BE2C (cell line): Measurements from ENCODE around the gene SLC44A3.

Source experiments
- DNase-seq: peaks from one replicate; pipeline ENCODE4 v3.0.0-alpha.2; 2020
- H3K27me3 ChIP-seq: fragments of 250-450 bp; sonication (Bioruptor Pico); 2 replicates; pipeline ENCODE4 v1.5.1; 2020; ENCODE audit warnings: mild to moderate bottlenecking
- H3K36me3 ChIP-seq: fragments of 250-450 bp; sonication (Bioruptor Pico); 2 replicates; pipeline ENCODE4 v1.5.1; 2020; ENCODE audit warnings: mild to moderate bottlenecking
- H3K4me1 ChIP-seq: fragments of 250-450 bp; sonication (Bioruptor Pico); 2 replicates; pipeline ENCODE4 v1.5.1; 2020
- H3K4me3 ChIP-seq: 2 replicates; pipeline ENCODE4 v1.5.1; 2011; ENCODE audit warnings: low read depth, low read length
- H3K9me3 ChIP-seq: fragments of 250-450 bp; sonication (Bioruptor Pico); 2 replicates; pipeline ENCODE4 v1.5.1; 2020
- CTCF ChIP-seq: IDR thresholded peaks from 2 replicates; pipeline ENCODE4 v1.5.1; 2012; ENCODE audit warnings: mild to moderate bottlenecking, low read depth, low read length

SLC44A3 gene

GRCh38 chr1:94894630-94895029 lies 74.5 kb downstream of the SLC44A3 start:
- Histone ChIP-seq H3K9me3 (no peaks in the 10 kb centered on the region), H3K4me3 (no peak overlapping the region), H3K4me1 (no peaks in the 10 kb centered on the region), H3K27me3 (no peaks in the 10 kb centered on the region), H3K36me3 (peaks cover 16% of the 10 kb centered on the region)
- no peak for TF ChIP-seq CTCF
- no peak for DNase-seq

GRCh38 chr1:94895518-94895917 lies 75.4 kb downstream of the SLC44A3 start:
- Histone ChIP-seq H3K27me3 (no peaks in the 10 kb centered on the region), H3K4me1 (no peaks in the 10 kb centered on the region), H3K9me3 (no peaks in the 10 kb centered on the region), H3K36me3 (peaks cover 17% of the 10 kb centered on the region), H3K4me3 (no peak overlapping the region)
- TF ChIP-seq CTCF, result no peak
- DNase-seq, result no peak

- H3K4me3 ChIP-seq, result no peak overlapping the region
- DNase-seq, result no peak
- H3K36me3 ChIP-seq, result peaks cover 28% of the 10 kb centered on the region
- H3K9me3 ChIP-seq, result no peaks in the 10 kb centered on the region
- TF ChIP-seq CTCF, result no peak
- H3K4me1 ChIP-seq, result no peaks in the 10 kb centered on the region
- no peaks in the 10 kb centered on the region for H3K27me3 ChIP-seq
Measured at GRCh38 chr1:94898491-94899385, 78.6 kb downstream of the SLC44A3 start.

- TF ChIP-seq CTCF, result no peak
- Histone ChIP-seq H3K4me3 (no peak overlapping the region), H3K4me1 (no peaks in the 10 kb centered on the region), H3K9me3 (no peaks in the 10 kb centered on the region), H3K27me3 (no peaks in the 10 kb centered on the region), H3K36me3 (peaks cover 28% of the 10 kb centered on the region)
- DNase-seq, result no peak
Measured at GRCh38 chr1:94899756-94900155, 79.6 kb downstream of the SLC44A3 start.

GRCh38 chr1:94901841-94902240 lies 81.7 kb downstream of the SLC44A3 start:
- H3K36me3 ChIP-seq, result peaks cover 21% of the 10 kb centered on the region
- no peaks in the 10 kb centered on the region for H3K4me1 ChIP-seq
- no peaks in the 10 kb centered on the region for H3K9me3 ChIP-seq
- no peak overlapping the region for H3K4me3 ChIP-seq
- H3K27me3 ChIP-seq, result no peaks in the 10 kb centered on the region
- no peak for TF ChIP-seq CTCF
- no peak for DNase-seq

GRCh38 chr1:94903280-94904009 lies 83.3 kb downstream of the SLC44A3 start:
- no peak for DNase-seq
- no peak for TF ChIP-seq CTCF
- no peaks in the 10 kb centered on the region for H3K4me1 ChIP-seq

More at GRCh38 chr1:94903280-94904009, 83.3 kb downstream of the SLC44A3 start:
- Histone ChIP-seq H3K27me3 (no peaks in the 10 kb centered on the region), H3K4me3 (no peak overlapping the region), H3K9me3 (no peaks in the 10 kb centered on the region), H3K36me3 (peaks cover 13% of the 10 kb centered on the region)
